Nephron progenitor cell (in vitro differentiated cells): ENCODE measurements around the gene STAB1.

Experiments
- DNase-seq: peaks from one replicate; pipeline ENCODE4 v3.0.0; 2021
- H3K27ac Mint-ChIP-seq: 2 replicates; pipeline ENCODE4 v1.8.0; 2021; ENCODE audit warnings: mild to moderate bottlenecking, moderate library complexity, mixed read lengths
- H3K27me3 Mint-ChIP-seq: 2 replicates; pipeline ENCODE4 v1.8.0; 2021; ENCODE audit warnings: mild to moderate bottlenecking, low read depth, mixed read lengths; ENCODE audit not compliant: poor library complexity
- H3K36me3 Mint-ChIP-seq: 2 replicates; pipeline ENCODE4 v1.8.0; 2021; ENCODE audit warnings: low read depth, mixed read lengths
- H3K4me1 Mint-ChIP-seq: 2 replicates; pipeline ENCODE4 v1.8.0; 2021; ENCODE audit warnings: mixed read lengths
- H3K4me3 Mint-ChIP-seq: 2 replicates; pipeline ENCODE4 v1.8.0; 2021; ENCODE audit warnings: mild to moderate bottlenecking, moderate library complexity, mixed read lengths
- H3K9me3 Mint-ChIP-seq: 2 replicates; pipeline ENCODE4 v1.8.0; 2021; ENCODE audit warnings: mild to moderate bottlenecking, moderate library complexity, mixed read lengths
- TF ChIP-seq, protein P1 (sequence below): fragments of 200-600 bp; sonication (generic); IDR thresholded peaks from 2 replicates; pipeline ENCODE4 v1.5.0; 2021; ENCODE audit warnings: antibody characterized with exemption

The STAB1 gene

DNA sequence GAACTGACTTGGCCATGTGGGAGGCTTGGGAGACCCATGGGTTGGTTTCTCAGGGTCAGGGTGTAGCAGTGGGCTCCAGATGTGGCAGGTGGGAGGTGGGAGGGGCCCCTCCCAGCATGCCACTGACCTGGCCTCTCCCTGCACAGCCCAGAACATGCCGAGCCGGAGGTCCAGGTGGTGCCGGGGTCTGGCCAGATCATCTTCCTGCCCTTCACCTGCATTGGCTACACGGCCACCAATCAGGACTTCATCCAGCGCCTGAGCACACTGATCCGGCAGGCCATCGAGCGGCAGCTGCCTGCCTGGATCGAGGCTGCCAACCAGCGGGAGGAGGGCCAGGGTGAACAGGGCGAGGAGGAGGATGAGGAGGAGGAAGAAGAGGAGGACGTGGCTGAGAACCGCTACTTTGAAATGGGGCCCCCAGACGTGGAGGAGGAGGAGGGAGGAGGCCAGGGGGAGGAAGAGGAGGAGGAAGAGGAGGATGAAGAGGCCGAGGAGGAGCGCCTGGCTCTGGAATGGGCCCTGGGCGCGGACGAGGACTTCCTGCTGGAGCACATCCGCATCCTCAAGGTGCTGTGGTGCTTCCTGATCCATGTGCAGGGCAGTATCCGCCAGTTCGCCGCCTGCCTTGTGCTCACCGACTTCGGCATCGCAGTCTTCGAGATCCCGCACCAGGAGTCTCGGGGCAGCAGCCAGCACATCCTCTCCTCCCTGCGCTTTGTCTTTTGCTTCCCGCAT, 7.9 kb upstream of the STAB1 start:
- H3K27ac Mint-ChIP-seq: no peak overlapping the region
- H3K4me3 Mint-ChIP-seq: no peak overlapping the region
- peaks cover 30% of the 10 kb centered on the region for H3K4me1 Mint-ChIP-seq
- H3K27me3 Mint-ChIP-seq: no peaks in the 10 kb centered on the region
- H3K36me3 Mint-ChIP-seq: peaks cover 32% of the 10 kb centered on the region
- TF ChIP-seq, protein P1, sequence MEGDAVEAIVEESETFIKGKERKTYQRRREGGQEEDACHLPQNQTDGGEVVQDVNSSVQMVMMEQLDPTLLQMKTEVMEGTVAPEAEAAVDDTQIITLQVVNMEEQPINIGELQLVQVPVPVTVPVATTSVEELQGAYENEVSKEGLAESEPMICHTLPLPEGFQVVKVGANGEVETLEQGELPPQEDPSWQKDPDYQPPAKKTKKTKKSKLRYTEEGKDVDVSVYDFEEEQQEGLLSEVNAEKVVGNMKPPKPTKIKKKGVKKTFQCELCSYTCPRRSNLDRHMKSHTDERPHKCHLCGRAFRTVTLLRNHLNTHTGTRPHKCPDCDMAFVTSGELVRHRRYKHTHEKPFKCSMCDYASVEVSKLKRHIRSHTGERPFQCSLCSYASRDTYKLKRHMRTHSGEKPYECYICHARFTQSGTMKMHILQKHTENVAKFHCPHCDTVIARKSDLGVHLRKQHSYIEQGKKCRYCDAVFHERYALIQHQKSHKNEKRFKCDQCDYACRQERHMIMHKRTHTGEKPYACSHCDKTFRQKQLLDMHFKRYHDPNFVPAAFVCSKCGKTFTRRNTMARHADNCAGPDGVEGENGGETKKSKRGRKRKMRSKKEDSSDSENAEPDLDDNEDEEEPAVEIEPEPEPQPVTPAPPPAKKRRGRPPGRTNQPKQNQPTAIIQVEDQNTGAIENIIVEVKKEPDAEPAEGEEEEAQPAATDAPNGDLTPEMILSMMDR: no peak
- no peak for DNase-seq
- H3K9me3 Mint-ChIP-seq: no peaks in the 10 kb centered on the region

DNA sequence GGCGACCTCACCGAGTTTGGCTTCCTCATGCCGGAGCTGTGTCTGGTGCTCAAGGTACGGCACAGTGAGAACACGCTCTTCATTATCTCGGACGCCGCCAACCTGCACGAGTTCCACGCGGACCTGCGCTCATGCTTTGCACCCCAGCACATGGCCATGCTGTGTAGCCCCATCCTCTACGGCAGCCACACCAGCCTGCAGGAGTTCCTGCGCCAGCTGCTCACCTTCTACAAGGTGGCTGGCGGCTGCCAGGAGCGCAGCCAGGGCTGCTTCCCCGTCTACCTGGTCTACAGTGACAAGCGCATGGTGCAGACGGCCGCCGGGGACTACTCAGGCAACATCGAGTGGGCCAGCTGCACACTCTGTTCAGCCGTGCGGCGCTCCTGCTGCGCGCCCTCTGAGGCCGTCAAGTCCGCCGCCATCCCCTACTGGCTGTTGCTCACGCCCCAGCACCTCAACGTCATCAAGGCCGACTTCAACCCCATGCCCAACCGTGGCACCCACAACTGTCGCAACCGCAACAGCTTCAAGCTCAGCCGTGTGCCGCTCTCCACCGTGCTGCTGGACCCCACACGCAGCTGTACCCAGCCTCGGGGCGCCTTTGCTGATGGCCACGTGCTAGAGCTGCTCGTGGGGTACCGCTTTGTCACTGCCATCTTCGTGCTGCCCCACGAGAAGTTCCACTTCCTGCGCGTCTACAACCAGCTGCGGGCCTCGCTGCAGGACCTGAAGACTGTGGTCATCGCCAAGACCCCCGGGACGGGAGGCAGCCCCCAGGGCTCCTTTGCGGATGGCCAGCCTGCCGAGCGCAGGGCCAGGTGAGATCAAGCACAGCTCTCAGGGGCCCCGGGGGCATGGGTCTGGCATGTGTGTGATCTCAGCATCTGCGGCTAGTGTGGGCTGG, 7.1 kb upstream of the STAB1 start:
- H3K27ac Mint-ChIP-seq: no peak overlapping the region
- peaks cover 26% of the 10 kb centered on the region for H3K4me1 Mint-ChIP-seq
- H3K4me3 Mint-ChIP-seq: no peak overlapping the region
- TF ChIP-seq, protein P1: no peak
- H3K27me3 Mint-ChIP-seq: no peaks in the 10 kb centered on the region
- H3K36me3 Mint-ChIP-seq: peaks cover 31% of the 10 kb centered on the region
- H3K9me3 Mint-ChIP-seq: no peaks in the 10 kb centered on the region
- no peak for DNase-seq

DNA sequence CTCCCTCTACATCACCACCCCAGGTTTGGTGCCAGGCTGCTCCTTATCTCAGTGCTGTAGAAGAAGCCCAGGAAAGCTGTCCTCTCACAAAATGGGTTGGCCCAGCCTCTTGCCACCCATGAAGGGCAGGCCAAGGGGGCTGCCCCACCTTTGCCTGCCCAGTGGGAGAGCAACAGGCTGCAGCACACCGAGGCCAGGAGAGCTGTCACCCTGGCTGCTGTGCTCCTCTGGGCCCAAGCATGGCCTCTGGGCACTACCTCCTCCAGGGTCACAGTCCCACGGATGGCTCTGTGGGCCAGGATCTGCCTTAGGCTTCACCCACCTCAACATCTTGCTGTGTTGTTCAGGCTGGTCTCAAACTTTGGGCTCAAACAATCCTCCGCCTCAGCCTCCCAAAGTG, 6.4 kb upstream of the STAB1 start:
- TF ChIP-seq, protein P1: no peak
- no peak overlapping the region for H3K4me3 Mint-ChIP-seq
- no peak overlapping the region for H3K27ac Mint-ChIP-seq
- peaks cover 30% of the 10 kb centered on the region for H3K36me3 Mint-ChIP-seq
- H3K27me3 Mint-ChIP-seq: no peaks in the 10 kb centered on the region
- no peaks in the 10 kb centered on the region for H3K9me3 Mint-ChIP-seq
- H3K4me1 Mint-ChIP-seq: peaks cover 19% of the 10 kb centered on the region
- DNase-seq: no peak

DNA sequence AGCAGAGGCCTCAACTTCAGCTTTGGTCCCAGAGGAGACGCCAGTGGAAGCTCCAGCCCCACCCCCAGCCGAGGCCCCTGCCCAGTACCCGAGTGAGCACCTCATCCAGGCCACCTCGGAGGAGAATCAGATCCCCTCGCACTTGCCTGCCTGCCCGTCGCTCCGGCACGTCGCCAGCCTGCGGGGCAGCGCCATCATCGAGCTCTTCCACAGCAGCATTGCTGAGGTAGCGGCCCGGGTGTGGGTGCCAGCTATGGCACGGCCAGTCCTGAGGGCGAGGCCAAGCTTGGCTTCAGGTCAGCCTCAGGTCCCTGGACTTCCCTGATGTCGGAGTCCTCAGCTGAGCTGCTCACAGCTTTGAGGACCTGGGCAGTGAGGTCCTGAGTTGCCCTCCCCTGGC, 5.7 kb upstream of the STAB1 start:
- Mint-ChIP-seq H3K27ac (no peak overlapping the region), H3K4me3 (no peak overlapping the region), H3K27me3 (no peaks in the 10 kb centered on the region), H3K4me1 (peaks cover 16% of the 10 kb centered on the region), H3K9me3 (no peaks in the 10 kb centered on the region), H3K36me3 (peaks cover 26% of the 10 kb centered on the region)
- DNase-seq: no peak
- TF ChIP-seq, protein P1: no peak

DNA sequence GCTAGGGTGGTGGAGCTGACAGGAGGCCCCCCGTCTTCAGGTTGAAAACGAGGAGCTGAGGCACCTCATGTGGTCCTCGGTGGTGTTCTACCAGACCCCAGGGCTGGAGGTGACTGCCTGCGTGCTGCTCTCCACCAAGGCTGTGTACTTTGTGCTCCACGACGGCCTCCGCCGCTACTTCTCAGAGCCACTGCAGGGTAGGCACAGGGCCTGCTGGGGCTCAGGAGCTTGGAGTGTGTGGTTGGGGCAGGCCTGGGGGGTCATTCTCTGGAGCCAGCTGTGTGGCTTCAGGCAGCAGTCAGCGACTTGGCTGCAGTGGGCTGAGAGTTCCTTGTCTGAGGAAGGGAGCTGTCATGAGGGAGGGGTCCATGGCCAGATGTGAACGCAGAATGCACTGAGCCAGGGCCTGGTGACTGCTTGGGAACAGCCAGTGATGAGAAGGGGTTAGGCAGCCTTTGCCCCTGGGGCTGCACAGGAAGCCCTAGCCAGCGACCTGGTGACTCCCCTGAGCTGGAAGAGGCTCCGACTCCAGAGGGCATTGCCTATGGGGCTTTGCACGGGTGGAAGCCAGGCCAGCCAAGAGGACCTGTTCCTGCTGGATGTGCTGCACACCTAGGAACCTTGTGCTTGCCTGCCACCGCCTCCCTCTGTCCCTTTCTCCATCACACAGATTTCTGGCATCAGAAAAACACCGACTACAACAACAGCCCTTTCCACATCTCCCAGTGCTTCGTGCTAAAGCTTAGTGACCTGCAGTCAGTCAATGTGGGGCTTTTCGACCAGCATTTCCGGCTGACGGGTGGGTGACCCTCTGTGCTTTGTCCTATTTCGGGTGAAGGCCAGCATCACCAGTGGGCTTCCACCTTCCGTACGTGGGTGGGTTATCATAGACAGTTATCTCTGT, 4.9 kb upstream of the STAB1 start:
- TF ChIP-seq, protein P1: no peak
- Mint-ChIP-seq H3K4me3 (no peak overlapping the region), H3K27me3 (no peaks in the 10 kb centered on the region), H3K4me1 (peaks cover 10% of the 10 kb centered on the region), H3K36me3 (peaks cover 24% of the 10 kb centered on the region), H3K9me3 (no peaks in the 10 kb centered on the region), H3K27ac (peak overlapping the region; percentile 76)
- DNase-seq: no peak
